ENCODE results near the gene MEAK7.

MEAK7 gene, protein sequence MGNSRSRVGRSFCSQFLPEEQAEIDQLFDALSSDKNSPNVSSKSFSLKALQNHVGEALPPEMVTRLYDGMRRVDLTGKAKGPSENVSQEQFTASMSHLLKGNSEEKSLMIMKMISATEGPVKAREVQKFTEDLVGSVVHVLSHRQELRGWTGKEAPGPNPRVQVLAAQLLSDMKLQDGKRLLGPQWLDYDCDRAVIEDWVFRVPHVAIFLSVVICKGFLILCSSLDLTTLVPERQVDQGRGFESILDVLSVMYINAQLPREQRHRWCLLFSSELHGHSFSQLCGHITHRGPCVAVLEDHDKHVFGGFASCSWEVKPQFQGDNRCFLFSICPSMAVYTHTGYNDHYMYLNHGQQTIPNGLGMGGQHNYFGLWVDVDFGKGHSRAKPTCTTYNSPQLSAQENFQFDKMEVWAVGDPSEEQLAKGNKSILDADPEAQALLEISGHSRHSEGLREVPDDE

GRCh38 chr16:84504420-84505248, at the start of gene MEAK7:
Gene MEAK7, minus strand, starts transcription at chr16:84504659. Its CDS starts 6,573 bp downstream, at chr16:84498086.
- DNase-seq (ENCODE audit: extremely low read depth in 1 of 2, low read depth in 1 of 2), result peak; percentile 87 to 96

DNA sequence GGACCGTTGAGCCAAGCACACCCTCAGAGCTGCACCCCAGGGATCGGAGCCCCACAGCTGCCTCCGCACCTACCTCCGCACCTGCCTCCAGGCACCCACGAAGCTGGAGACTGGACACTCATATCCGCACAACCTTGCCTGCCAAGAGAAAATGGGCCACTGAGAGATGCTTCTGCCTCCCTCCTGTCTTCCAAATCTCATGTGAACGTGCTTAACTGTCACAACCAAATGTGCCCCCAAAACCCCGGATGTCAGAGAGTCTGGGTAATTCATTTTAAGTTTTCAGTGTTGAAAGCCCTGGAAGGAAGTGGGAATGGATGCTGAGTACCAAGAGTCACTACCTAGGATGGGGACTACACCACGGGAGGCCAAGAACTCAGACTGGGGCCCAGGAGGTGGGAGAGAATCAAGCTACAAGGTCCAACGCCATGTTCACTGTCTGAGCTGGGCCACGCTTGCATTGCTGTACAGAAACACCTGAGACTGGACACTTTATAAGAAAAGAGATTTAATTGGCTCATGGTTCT, 49.5 kb upstream of the MEAK7 start:
- no peak for DNase-seq (ENCODE audit: extremely low read depth in 1 of 2, low read depth in 1 of 2)

DNA sequence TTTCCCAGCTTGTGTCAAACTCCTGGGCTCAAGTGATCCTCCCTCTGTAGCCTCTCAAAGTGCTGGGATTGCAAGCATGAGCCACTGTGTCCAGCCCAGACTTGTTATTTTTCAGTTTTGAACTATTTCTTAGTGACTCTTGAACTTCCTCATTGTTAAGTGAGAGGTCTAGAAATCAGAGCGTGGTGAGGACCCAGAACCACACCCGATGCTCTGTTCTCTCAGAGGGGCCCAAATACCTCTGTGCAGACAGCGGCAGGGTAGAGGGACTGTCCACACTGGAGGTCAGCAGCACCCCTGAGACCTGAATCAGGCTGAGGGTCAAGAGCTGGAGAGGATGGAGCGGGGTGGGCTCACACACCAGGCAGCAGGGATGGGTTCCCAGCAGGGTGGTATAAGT, 47.7 kb upstream of the MEAK7 start:
- DNase-seq (ENCODE audit: extremely low read depth in 1 of 2, low read depth in 1 of 2), result no peak

DNA sequence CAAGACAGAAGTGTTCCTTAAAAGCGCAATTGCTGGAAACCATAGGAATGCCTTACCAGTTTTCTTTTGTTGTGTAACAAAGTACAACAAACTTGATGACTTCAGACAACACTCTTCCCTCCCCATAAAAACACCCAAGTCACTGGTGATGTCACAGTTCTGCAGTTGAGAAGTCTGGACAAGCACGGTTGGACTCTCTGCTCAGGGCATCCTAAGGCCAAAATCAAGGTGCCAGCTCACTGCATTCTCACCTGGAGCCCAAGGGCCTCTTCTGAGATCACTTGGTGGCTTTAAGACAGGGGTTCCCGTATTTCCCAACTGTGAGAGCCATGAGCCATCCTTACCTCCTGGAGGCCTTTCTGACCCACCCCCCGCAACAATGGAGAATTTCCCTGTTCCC, 45.6 kb upstream of the MEAK7 start:
- DNase-seq (ENCODE audit: extremely low read depth in 1 of 2, low read depth in 1 of 2), result no peak

DNA sequence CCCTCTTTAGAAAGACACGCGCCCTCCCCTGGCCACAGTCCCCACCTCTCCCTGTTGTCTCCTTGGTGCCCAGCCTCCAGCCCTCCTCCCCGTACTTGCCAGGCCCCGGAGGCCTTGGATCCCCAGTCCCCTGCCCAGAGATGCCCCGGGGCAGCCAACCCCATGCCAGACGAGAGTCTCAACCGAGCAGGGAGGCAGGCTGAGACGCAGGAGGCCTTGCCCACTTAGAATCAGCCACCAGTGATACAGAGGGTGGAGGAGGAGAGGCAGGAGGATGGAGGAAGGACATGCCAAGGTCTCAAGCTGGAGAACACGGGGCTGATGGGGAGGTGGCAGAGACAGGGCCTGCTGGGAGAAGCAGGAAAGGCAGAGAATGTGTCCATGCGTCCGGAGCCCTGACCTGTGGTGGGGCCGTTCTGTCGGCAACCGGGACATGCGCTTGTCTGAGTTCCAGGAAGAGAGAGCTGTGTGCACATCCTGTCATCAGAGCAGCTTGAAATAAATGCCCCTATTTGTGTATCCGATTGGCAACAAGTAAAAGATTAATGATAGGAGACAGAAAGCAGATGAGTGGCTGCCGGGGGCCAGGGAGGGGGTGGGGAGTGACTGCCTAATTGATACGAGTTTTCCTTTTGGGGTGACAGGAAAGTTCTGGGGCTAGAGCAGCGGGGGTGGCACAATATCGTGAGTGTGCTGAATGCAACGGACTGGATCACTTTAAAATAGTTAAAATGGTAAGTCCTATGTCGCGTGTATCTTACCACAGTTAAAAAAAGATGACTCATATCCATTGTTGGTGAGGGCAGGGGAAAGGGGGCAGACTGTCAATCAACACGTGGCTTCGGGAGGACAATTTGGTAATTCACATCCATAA, 44.7 kb upstream of the MEAK7 start:
- no peak for DNase-seq (ENCODE audit: extremely low read depth in 1 of 2, low read depth in 1 of 2)

GRCh38 chr16:84548508-84548907, 44.0 kb upstream of the MEAK7 start:
- DNase-seq (ENCODE audit: extremely low read depth in 1 of 2, low read depth in 1 of 2), result no peak

GRCh38 chr16:84547546-84548061, 43.1 kb upstream of the MEAK7 start:
- DNase-seq (ENCODE audit: extremely low read depth in 1 of 2, low read depth in 1 of 2), result no peak

- DNase-seq (ENCODE audit: extremely low read depth in 1 of 2, low read depth in 1 of 2), result no peak
These were observed 42.4 kb upstream of the MEAK7 start for GRCh38 chr16:84546669-84547545.

- DNase-seq (ENCODE audit: extremely low read depth in 1 of 2, low read depth in 1 of 2), result no peak
These were observed 40.8 kb upstream of the MEAK7 start for GRCh38 chr16:84545114-84545737.

DNA sequence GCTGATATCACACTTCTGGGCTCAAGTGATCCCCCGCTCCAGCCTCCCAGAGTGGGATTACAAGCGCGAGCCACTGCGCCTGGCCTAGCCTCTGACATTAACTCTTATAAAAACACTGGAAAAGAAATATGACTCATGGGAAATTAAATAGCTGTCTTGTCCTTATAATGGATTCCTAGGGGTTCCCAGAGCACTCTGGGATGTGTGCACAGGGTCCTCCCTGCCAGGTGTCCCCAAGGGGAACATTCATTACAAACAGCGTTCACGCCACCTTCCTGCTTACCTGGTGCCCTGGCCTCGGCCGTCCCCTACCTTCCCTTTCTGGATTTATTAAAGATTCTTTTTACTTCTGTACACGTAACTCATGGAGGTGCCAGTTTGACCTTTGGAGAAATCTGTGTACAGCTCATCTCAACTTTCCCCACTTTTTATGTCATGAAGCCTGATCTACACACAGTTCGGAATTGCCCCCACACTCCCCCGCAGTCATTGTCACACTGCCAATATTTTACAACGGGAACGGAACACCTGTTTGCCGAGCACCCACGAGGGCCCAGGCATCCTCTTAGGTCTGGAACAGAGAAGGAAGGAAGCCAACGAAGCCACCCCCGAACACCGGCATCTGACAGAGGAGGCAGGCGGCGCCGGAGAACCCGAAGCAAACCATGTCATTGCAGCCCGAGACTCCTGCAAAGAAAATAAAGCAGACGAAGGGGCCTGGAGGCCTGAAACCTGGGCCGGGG, 39.7 kb upstream of the MEAK7 start:
- DNase-seq (ENCODE audit: extremely low read depth in 1 of 2, low read depth in 1 of 2), result no peak

DNA sequence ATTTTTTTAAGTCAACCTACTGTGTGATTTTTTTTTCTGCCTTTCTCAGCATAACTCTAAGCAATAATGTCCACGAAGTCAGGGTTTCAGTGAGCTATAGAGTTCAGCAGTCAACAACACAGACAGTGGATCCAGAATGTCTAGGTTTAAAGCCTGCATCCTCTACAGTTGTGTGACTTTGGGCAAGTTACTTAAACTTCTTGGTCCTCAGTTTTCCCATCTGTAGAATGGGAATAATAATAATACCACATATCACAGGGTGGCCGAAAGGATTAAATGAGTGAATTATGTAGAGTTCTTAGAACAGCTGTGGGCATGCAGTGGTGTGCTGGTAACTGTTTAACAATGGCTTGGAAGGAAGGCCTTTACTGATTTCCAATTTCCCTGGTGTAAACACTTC, 38.8 kb upstream of the MEAK7 start:
- no peak for DNase-seq (ENCODE audit: extremely low read depth in 1 of 2, low read depth in 1 of 2)

GRCh38 chr16:84541999-84542817, 37.7 kb upstream of the MEAK7 start:
- no peak for DNase-seq (ENCODE audit: extremely low read depth in 1 of 2, low read depth in 1 of 2)

DNA sequence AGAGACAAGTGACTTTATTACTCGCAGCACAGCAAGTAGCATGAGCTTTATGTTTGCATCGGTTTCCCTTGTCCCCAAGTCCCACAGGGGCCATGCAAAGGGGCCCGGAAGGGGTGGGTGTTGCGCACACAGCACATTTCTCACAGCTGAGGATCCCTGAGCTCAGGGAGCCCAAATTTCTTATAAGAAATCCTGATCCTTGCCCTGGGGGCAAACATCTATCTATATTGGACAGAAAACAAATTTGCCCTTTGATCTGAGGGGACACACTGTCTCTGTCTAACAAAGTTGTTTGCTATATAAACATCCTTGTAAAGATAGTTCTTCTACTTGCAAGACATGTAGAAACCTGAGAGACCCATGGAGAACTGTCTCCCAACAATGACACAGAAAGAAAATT, 35.7 kb upstream of the MEAK7 start:
- DNase-seq (ENCODE audit: extremely low read depth in 1 of 2, low read depth in 1 of 2), result no peak

GRCh38 chr16:84538222-84538840, 33.9 kb upstream of the MEAK7 start:
- DNase-seq (ENCODE audit: extremely low read depth in 1 of 2, low read depth in 1 of 2), result no peak

- no peak for DNase-seq (ENCODE audit: extremely low read depth in 1 of 2, low read depth in 1 of 2)
These were observed 33.2 kb upstream of the MEAK7 start for GRCh38 chr16:84537491-84538151.

GRCh38 chr16:84535851-84536250, 31.4 kb upstream of the MEAK7 start:
- DNase-seq (ENCODE audit: extremely low read depth in 1 of 2, low read depth in 1 of 2), result no peak

GRCh38 chr16:84535408-84535807, 30.9 kb upstream of the MEAK7 start:
- DNase-seq (ENCODE audit: extremely low read depth in 1 of 2, low read depth in 1 of 2), result no peak
